Breast epithelium (tissue), 3 donors: ENCODE measurements around the gene OTOS.

Experiments used
- CTCF ChIP-seq, 3 donors: fragments of 450-650 bp; IDR thresholded peaks; one replicate each; pipeline ENCODE4 v1.5.1; 2016 to 2017; ENCODE audit warnings: antibody characterized with exemption in 3 of 3, mild to moderate bottlenecking in 3 of 3, moderate library complexity in 3 of 3
- POLR2AphosphoS5 ChIP-seq, 3 donors: sonication (generic); formaldehyde crosslinking; IDR thresholded peaks; one replicate each; pipeline ENCODE4 v1.6.1; 2017; ENCODE audit warnings: antibody characterized with exemption in 3 of 3

- TF ChIP-seq CTCF (IDR thresholded peaks at IDR 0.05) (no peak), POLR2AphosphoS5 (IDR thresholded peaks at IDR 0.05) (no peak)
Measured at GRCh38 chr2:240121190-240121589, 19.3 kb downstream of the OTOS start.
